Loucy (cell line): ENCODE results near the gene KRAS.

Source experiments
- EZH2phosphoT487 ChIP-seq: fragments of 200-600 bp; IDR thresholded peaks from 2 replicates; pipeline ENCODE4 v1.6.1; 2018; ENCODE audit warnings: antibody characterized with exemption, mild to moderate bottlenecking, moderate library complexity, borderline replicate concordance
- TF ChIP-seq, protein P1 (sequence below): fragments of 200-600 bp; sonication (generic); conservative IDR thresholded peaks from 2 replicates; pipeline ENCODE4 v1.5.1; 2014; ENCODE audit warnings: mild to moderate bottlenecking, antibody characterized with exemption, low read length

DNA sequence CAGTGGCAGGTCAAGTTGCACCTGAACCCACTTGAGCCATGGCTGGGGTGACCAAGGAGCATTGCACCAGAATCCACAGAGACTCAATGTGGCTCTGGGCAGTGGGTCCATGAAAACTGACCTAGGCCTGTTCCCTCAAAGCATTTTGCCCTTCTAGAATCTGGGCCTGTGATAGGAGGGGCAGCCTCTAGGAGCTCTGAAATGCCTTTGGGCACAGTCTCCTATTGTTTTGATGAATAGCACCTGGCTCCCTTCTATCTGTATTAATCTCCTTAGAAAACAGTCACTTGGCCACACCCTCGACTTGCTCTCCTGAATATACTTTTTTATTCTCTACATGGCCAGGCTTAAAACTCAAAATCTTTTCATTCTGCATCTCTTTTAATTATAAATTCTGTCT is 14.1 kb upstream of the KRAS start:
- TF ChIP-seq, protein P1, sequence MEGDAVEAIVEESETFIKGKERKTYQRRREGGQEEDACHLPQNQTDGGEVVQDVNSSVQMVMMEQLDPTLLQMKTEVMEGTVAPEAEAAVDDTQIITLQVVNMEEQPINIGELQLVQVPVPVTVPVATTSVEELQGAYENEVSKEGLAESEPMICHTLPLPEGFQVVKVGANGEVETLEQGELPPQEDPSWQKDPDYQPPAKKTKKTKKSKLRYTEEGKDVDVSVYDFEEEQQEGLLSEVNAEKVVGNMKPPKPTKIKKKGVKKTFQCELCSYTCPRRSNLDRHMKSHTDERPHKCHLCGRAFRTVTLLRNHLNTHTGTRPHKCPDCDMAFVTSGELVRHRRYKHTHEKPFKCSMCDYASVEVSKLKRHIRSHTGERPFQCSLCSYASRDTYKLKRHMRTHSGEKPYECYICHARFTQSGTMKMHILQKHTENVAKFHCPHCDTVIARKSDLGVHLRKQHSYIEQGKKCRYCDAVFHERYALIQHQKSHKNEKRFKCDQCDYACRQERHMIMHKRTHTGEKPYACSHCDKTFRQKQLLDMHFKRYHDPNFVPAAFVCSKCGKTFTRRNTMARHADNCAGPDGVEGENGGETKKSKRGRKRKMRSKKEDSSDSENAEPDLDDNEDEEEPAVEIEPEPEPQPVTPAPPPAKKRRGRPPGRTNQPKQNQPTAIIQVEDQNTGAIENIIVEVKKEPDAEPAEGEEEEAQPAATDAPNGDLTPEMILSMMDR: no peak
- no peak for TF ChIP-seq EZH2phosphoT487
